Esophagus squamous epithelium (tissue), 5 donors: ENCODE data around the gene USP49. TPM values are rescaled to one million over a fixed set of nuclear protein-coding genes. Genes with fewer than 3 reads are reported as not detected.

Source experiments
- DNase-seq: peaks from one replicate; lab custom pipeline; 2025; lab: John Stamatoyannopoulos, UW
- H3K27ac ChIP-seq, 4 donors: fragments of 200-600 bp; sonication (generic); one replicate each; pipeline ENCODE4 v1.5.1; 2016 to 2019; ENCODE audit warnings: mild to moderate bottlenecking in 1 of 4
- H3K27me3 ChIP-seq, 4 donors: fragments of 200-600 bp; sonication (generic); 1 replicate in 3 of 4; 2 replicates in 1 of 4; pipeline versions ENCODE4 v1.5.1 to v1.6.0; 2017 to 2021; ENCODE audit warnings: antibody characterized with exemption in 1 of 4
- H3K36me3 ChIP-seq, 3 donors: fragments of 200-600 bp; sonication (generic); one replicate each; pipeline ENCODE4 v1.5.1; 2016 to 2019
- H3K4me1 ChIP-seq, 3 donors: fragments of 200-600 bp; sonication (generic); one replicate each; pipeline ENCODE4 v1.5.1; 2017 to 2019
- H3K4me3 ChIP-seq, 4 donors: fragments of 200-600 bp; sonication (generic); 1 replicate in 3 of 4; 2 replicates in 1 of 4; pipeline ENCODE4 v1.5.1; 2016 to 2019; ENCODE audit warnings: mild to moderate bottlenecking in 2 of 4, moderate library complexity in 1 of 4
- H3K9me3 ChIP-seq, 3 donors: fragments of 200-600 bp; sonication (generic); one replicate each; pipeline ENCODE4 v1.5.1; 2016 to 2019
- POLR2A ChIP-seq, 4 donors: fragments of 450-650 bp; IDR thresholded peaks; one replicate each; pipeline ENCODE4 v1.6.1; 2017; ENCODE audit warnings: antibody characterized with exemption in 4 of 4, mild to moderate bottlenecking in 4 of 4, moderate library complexity in 3 of 4
- WGBS, 2 donors: methylation state at CpG; one replicate each; pipeline ENCODE4 v1.1.5; 2018; 5-methylcytosine and 5-hydroxymethylcytosine counted together
- intact Hi-C: fragments of 100-400 bp; cut with DNase I; formaldehyde crosslinking; loops from one replicate; pipeline ENCODE4 v1.15.0; 2022
- total RNA-seq, 4 donors: library from RNA; depleted of rRNA; stranded (reverse); fragments of >200 nt; gene quantifications; one replicate each; pipeline ENCODE4 v1.1.0, GENCODE V29; 2016
- TF ChIP-seq, protein P1 (sequence below), 6 experiments: fragments of 450-650 bp in 4 of 6; fragments of 200-600 bp in 2 of 6; sonication (generic) in 2 of 6; IDR thresholded peaks; one replicate each; pipeline ENCODE4 v1.5.1; 2016 to 2019; ENCODE audit warnings: antibody characterized with exemption in 6 of 6, mild to moderate bottlenecking in 4 of 6, moderate library complexity in 4 of 6
- donor health status: DM: yes; HTN: yes; CAD: no.

The USP49 gene
- total RNA-seq, 4 donors from 2014 or later = 1.4 to 2.7 (median 1.8) TPM

DNA sequence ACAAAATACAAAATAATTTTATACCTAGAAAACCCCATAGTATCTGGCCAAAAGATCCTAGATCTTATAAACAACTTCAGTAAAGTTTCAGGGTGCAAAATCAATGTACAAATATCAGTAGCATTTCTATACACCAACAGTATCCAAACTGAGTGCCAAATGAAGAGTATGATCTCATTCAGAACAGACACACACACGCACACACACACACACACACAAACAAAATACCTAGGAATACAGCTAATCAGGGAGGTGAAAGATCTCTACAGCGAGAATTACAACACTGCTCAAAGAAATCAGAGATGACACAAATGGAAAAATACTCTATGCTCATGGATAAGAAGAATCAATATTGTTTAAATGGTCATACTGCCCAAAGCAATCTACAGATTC lies 58.5 kb downstream of the USP49 start:
- H3K36me3 ChIP-seq = no peaks in the 10 kb centered on the region
- intact Hi-C loops = no loop called here
- no peaks in the 10 kb centered on the region for H3K4me1 ChIP-seq
- TF ChIP-seq, protein P1, sequence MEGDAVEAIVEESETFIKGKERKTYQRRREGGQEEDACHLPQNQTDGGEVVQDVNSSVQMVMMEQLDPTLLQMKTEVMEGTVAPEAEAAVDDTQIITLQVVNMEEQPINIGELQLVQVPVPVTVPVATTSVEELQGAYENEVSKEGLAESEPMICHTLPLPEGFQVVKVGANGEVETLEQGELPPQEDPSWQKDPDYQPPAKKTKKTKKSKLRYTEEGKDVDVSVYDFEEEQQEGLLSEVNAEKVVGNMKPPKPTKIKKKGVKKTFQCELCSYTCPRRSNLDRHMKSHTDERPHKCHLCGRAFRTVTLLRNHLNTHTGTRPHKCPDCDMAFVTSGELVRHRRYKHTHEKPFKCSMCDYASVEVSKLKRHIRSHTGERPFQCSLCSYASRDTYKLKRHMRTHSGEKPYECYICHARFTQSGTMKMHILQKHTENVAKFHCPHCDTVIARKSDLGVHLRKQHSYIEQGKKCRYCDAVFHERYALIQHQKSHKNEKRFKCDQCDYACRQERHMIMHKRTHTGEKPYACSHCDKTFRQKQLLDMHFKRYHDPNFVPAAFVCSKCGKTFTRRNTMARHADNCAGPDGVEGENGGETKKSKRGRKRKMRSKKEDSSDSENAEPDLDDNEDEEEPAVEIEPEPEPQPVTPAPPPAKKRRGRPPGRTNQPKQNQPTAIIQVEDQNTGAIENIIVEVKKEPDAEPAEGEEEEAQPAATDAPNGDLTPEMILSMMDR (IDR thresholded peaks at IDR 0.05) = no peak
- no peak for TF ChIP-seq POLR2A (IDR thresholded peaks at IDR 0.05)
- DNase-seq = no peak
- no peaks in the 10 kb centered on the region for H3K9me3 ChIP-seq
- H3K27me3 ChIP-seq = no peaks in the 10 kb centered on the region
- H3K4me3 ChIP-seq = no peak overlapping the region
- no peak overlapping the region for H3K27ac ChIP-seq
- 87 to 92% methylated on average over 2 of the region's 2 CpGs for WGBS, 2 donors

DNA sequence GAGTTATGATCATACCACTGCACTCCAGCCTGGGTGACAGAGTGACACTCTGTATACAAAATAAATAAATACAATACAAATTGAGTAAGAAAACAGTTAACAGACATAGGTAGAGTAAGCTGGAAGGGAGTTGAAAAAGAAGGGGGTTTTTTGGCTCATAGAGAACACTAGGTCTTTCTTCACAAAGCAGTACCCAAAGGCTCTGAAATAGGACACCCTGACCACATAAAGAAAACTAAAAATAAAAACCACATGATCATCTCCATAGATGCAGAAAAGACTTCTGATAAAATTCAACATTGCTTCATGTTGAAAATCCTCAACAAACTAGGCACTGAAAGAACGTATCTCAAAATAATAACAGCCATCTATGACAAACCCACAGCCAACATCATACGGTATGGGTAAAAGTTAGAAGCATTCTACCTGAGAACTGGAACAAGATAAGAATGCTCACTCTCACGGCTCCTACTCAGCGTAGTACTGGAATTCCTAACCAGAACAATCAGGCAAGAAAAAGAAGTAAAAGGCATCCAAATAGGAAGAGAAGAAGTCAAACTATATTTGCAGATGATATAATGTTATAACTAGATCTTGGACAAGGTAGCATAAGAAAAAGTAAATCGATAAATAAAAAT lies 59.0 kb downstream of the USP49 start:
- Histone ChIP-seq H3K9me3 (no peaks in the 10 kb centered on the region), H3K36me3 (no peaks in the 10 kb centered on the region), H3K4me3 (no peak overlapping the region), H3K27ac (no peak overlapping the region), H3K4me1 (no peaks in the 10 kb centered on the region), H3K27me3 (no peaks in the 10 kb centered on the region)
- TF ChIP-seq, protein P1 (IDR thresholded peaks at IDR 0.05) = no peak
- no peak for TF ChIP-seq POLR2A (IDR thresholded peaks at IDR 0.05)
- DNase-seq = no peak
- WGBS, 2 donors = 87 to 91% methylated on average over 5 of the region's 5 CpGs
- intact Hi-C loops = no loop called here

DNA sequence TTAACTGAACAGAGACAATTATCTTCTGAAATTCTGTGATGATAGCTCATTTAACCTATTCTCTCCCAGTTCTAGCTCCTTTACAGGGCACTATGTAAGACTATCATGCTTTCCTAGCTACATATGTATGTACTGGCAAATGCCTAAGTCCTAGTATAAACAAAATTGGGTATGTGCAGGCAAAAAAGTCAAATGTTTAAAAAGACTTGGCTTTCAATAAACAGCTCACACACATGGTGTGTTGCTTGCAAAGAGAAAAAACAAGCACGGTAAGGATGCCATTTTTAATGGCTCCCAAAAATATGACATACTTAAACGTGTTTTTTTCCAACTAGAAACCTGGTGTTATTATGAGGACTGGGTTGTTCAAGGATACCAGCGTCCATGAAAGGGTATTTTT lies 62.9 kb downstream of the USP49 start:
- no peak for DNase-seq
- H3K27me3 ChIP-seq = no peaks in the 10 kb centered on the region
- TF ChIP-seq, protein P1 (IDR thresholded peaks at IDR 0.05) = no peak
- no peak for TF ChIP-seq POLR2A (IDR thresholded peaks at IDR 0.05)
- no peak overlapping the region for H3K4me3 ChIP-seq
- intact Hi-C loops = no loop called here
- H3K27ac ChIP-seq = no peak overlapping the region
- WGBS, 2 donors = 77 to 83% methylated on average over 3 of the region's 3 CpGs
- no peaks in the 10 kb centered on the region for H3K9me3 ChIP-seq
- no peaks in the 10 kb centered on the region for H3K36me3 ChIP-seq
- H3K4me1 ChIP-seq = no peaks in the 10 kb centered on the region

DNA sequence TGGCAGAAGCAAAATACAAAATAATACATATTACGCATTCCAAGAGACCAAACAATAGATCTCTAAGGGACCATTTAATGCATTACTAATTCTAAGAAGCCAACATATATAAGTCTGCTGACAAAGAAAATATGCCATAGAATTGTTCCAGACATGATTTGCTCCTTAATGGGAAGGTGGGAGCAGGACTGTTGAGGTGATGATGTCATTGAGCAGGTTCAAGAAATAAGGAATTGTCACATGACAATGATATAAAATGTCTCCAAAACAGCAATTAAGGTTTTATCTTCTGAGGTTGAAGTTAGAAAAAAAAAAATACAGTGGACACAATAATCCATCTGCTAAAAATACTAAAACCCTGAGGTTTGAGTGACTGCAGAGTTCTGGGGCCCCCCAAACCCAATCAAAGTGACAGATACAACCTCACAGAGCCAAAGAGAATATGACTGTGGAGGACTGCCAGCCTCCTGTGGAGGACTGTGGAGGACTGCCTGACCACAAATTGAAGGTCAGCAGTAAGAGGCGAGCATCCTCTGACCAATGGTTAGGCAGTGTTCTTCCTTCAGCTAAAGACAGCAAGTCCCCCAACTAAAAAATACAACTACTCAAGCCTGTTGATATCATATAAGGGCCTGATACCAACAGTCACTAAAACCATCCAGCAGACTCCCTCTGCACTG lies 68.7 kb downstream of the USP49 start:
- no peaks in the 10 kb centered on the region for H3K4me1 ChIP-seq
- intact Hi-C loops = no loop called here
- no peak overlapping the region for H3K4me3 ChIP-seq
- H3K36me3 ChIP-seq = no peaks in the 10 kb centered on the region
- no peak overlapping the region for H3K27ac ChIP-seq
- 88 to 94% methylated on average over 1 to 2 of the region's 2 CpGs for WGBS, 2 donors
- no peaks in the 10 kb centered on the region for H3K27me3 ChIP-seq
- no peaks in the 10 kb centered on the region for H3K9me3 ChIP-seq
- no peak for DNase-seq
- TF ChIP-seq POLR2A (IDR thresholded peaks at IDR 0.05) = no peak
- TF ChIP-seq, protein P1 (IDR thresholded peaks at IDR 0.05) = no peak
